CD14-positive monocyte (primary cell): ENCODE results near the gene COL15A1. TPM values are rescaled to one million over a fixed set of nuclear protein-coding genes. Genes with fewer than 3 reads are reported as not detected.

Experiments used
- DNase-seq, 3 donors: peaks; one replicate each; pipeline ENCODE4 v3.0.0-alpha.2; 2011 to 2022
- H2AFZ ChIP-seq: 2 replicates; pipeline ENCODE4 v1.6.0; 2012; ENCODE audit warnings: mild to moderate bottlenecking, low read depth, low read length, inconsistent platforms; ENCODE audit not compliant: insufficient read depth, poor library complexity, severe bottlenecking
- H3K27ac ChIP-seq, 2 donors: 1 replicate in 1 of 2; 2 replicates in 1 of 2; pipeline ENCODE4 v1.5.1; 2012 to 2013; ENCODE audit warnings: low read length in 2 of 2, control low read depth in 1 of 2, inconsistent platforms in 1 of 2, low read depth in 1 of 2, mild to moderate bottlenecking in 1 of 2
- H3K27me3 ChIP-seq, 2 donors: one replicate each; pipeline versions ENCODE4 v1.6.0 to v1.6.1; 2011 to 2013; ENCODE audit warnings: low read length in 2 of 2; ENCODE audit not compliant: control insufficient read depth in 2 of 2, insufficient read depth in 2 of 2
- H3K36me3 ChIP-seq, 2 donors: replicated peaks in 1 of 2; 1 replicate in 1 of 2; 2 replicates in 1 of 2; pipeline versions ENCODE4 v1.5.1 to v1.6.1; 2012 to 2013; ENCODE audit warnings: low read length in 2 of 2, control low read depth in 1 of 2, inconsistent platforms in 1 of 2, mild to moderate bottlenecking in 1 of 2; ENCODE audit not compliant: insufficient read depth in 2 of 2, control insufficient read depth in 1 of 2
- H3K4me1 ChIP-seq, 2 donors: 1 replicate in 1 of 2; 2 replicates in 1 of 2; pipeline versions ENCODE4 v1.5.1 to v1.6.1; 2012 to 2013; ENCODE audit warnings: low read length in 2 of 2, control low read depth in 1 of 2, inconsistent platforms in 1 of 2, mild to moderate bottlenecking in 1 of 2, moderate library complexity in 1 of 2; ENCODE audit not compliant: insufficient read depth in 2 of 2, control insufficient read depth in 1 of 2
- H3K4me2 ChIP-seq: replicated peaks from 2 replicates; pipeline ENCODE3; 2012; ENCODE audit warnings: low read length, moderate library complexity, mild to moderate bottlenecking; ENCODE audit not compliant: poor library complexity, severe bottlenecking; ENCODE audit errors: extremely low read depth
- H3K4me3 ChIP-seq, 3 experiments: fragments of 200-600 bp in 1 of 3; sonication (generic) in 1 of 3; replicated peaks in 1 of 3; 1 replicate in 2 of 3; 2 replicates in 1 of 3; pipeline ENCODE4 v1.5.1; 2011 to 2013; ENCODE audit warnings: low read length in 3 of 3, mild to moderate bottlenecking in 3 of 3, control low read depth in 2 of 3, low read depth in 2 of 3, inconsistent platforms in 1 of 3, moderate library complexity in 1 of 3
- H3K79me2 ChIP-seq: 2 replicates; pipeline ENCODE4 v1.6.0; 2012; ENCODE audit warnings: mild to moderate bottlenecking, control low read depth, inconsistent platforms, low read length, moderate library complexity; ENCODE audit not compliant: insufficient read depth
- H3K9ac ChIP-seq: 2 replicates; pipeline ENCODE4 v1.6.0; 2017; ENCODE audit warnings: low read length, mild to moderate bottlenecking; ENCODE audit not compliant: insufficient read depth, poor library complexity, severe bottlenecking
- H3K9me3 ChIP-seq, 2 donors: replicated peaks in 1 of 2; 1 replicate in 1 of 2; 2 replicates in 1 of 2; pipeline versions ENCODE4 v1.5.1 to v1.6.1; 2012 to 2013; ENCODE audit warnings: low read length in 2 of 2, control low read depth in 1 of 2; ENCODE audit not compliant: control insufficient read depth in 1 of 2, insufficient read depth in 1 of 2
- H4K20me1 ChIP-seq: 2 replicates; pipeline ENCODE4 v1.6.0; 2012; ENCODE audit warnings: mild to moderate bottlenecking, low read length, control low read depth, moderate library complexity; ENCODE audit not compliant: insufficient read depth
- H3K27ac Mint-ChIP-seq, 7 donors: one replicate each; pipeline ENCODE4 v1.8.0; 2020; ENCODE audit warnings: mild to moderate bottlenecking in 7 of 7, mixed read lengths in 7 of 7, moderate library complexity in 6 of 7, inconsistent platforms in 2 of 7
- H3K27me3 Mint-ChIP-seq, 3 donors: one replicate each; pipeline ENCODE4 v1.8.0; 2021 to 2022; ENCODE audit warnings: low read depth in 3 of 3, mild to moderate bottlenecking in 3 of 3, mixed read lengths in 3 of 3, moderate library complexity in 3 of 3, inconsistent platforms in 1 of 3
- H3K36me3 Mint-ChIP-seq, 2 donors: one replicate each; pipeline ENCODE4 v1.8.0; 2020; ENCODE audit warnings: mixed read lengths in 2 of 2, inconsistent platforms in 1 of 2, mild to moderate bottlenecking in 1 of 2
- H3K4me1 Mint-ChIP-seq: one replicate; pipeline ENCODE4 v1.8.0; 2020; ENCODE audit warnings: mild to moderate bottlenecking, mixed read lengths
- H3K4me3 Mint-ChIP-seq, 2 donors: one replicate each; pipeline ENCODE4 v1.8.0; 2020; ENCODE audit warnings: mild to moderate bottlenecking in 2 of 2, mixed read lengths in 2 of 2, moderate library complexity in 1 of 2
- H3K9me3 Mint-ChIP-seq, 7 donors: one replicate each; pipeline ENCODE4 v1.8.0; 2020 to 2022; ENCODE audit warnings: mixed read lengths in 7 of 7, mild to moderate bottlenecking in 6 of 7, moderate library complexity in 6 of 7, inconsistent platforms in 2 of 7
- CTCF ChIP-seq: fragments of 200-600 bp; IDR thresholded peaks from one replicate; pipeline ENCODE4 v1.8.0; 2022; ENCODE audit warnings: antibody characterized with exemption, mild to moderate bottlenecking
- WGBS: methylation state at CpG from one replicate; pipeline ENCODE4 v1.1.5; 2013; ENCODE audit warnings: missing lambda C conversion rate; ENCODE audit not compliant: insufficient coverage; 5-methylcytosine and 5-hydroxymethylcytosine counted together
- intact Hi-C, 2 donors: fragments of 100-400 bp; cut with micrococcal nuclease; formaldehyde crosslinking; loops; one replicate each; pipeline versions ENCODE4 v1.15.0 to v1.15.1; 2023
- polyA plus RNA-seq, 3 donors: library from polyadenylated mRNA; depleted of rRNA in 1 of 3; unstranded in 2 of 3; stranded (reverse) in 1 of 3; fragments of 300-500 nt in 2 of 3; fragments of >200 nt in 1 of 3; fragmentation: Illumina TruSeq in 2 of 3; gene quantifications; 1 replicate in 2 of 3; 2 replicates in 1 of 3; pipeline ENCODE4 v1.2.3, GENCODE V29; 2012 to 2021

COL15A1 gene
- polyA plus RNA-seq, 3 donors = 0.03 to 0.14 (median 0.11) TPM

- H3K36me3 Mint-ChIP-seq = no peaks in the 10 kb centered on the region
- Histone ChIP-seq H3K4me2 (no peak overlapping the region), H3K36me3 (no peaks in the 10 kb centered on the region), H3K79me2 (no peaks in the 10 kb centered on the region), H3K9ac (no peak overlapping the region), H3K9me3 (peaks cover 0 to 7% of the 10 kb centered on the region in 2 donors), H3K4me3 (no peak overlapping the region), H4K20me1 (no peaks in the 10 kb centered on the region), H3K27ac (no peak overlapping the region), H3K27me3 (no peaks in the 10 kb centered on the region), H2AFZ (no peak overlapping the region), H3K4me1 (no peaks in the 10 kb centered on the region)
- no peaks in the 10 kb centered on the region for H3K4me1 Mint-ChIP-seq
- H3K4me3 Mint-ChIP-seq = no peak overlapping the region
- 88% methylated on average over 5 of the region's 7 CpGs for whole genome bisulfite sequencing
- H3K27ac Mint-ChIP-seq = no peak overlapping the region
- intact Hi-C loops = no loop called here
- peaks cover 3 to 6% (median 3%) of the 10 kb centered on the region in 3 donors for H3K27me3 Mint-ChIP-seq
- peaks cover 0 to 4% (median 3%) of the 10 kb centered on the region in 7 donors for H3K9me3 Mint-ChIP-seq
- no peak for TF ChIP-seq CTCF
- no peak for DNase-seq
Observed at GRCh38 chr9:98962181-98962560, 18.5 kb downstream of the COL15A1 start.

GRCh38 chr9:98962861-98963260, 19.2 kb downstream of the COL15A1 start:
- no peak overlapping the region for H3K4me3 ChIP-seq
- no peak overlapping the region for H3K27ac Mint-ChIP-seq
- H3K79me2 ChIP-seq = no peaks in the 10 kb centered on the region
- H4K20me1 ChIP-seq = no peaks in the 10 kb centered on the region
- no peak overlapping the region for H3K9ac ChIP-seq
- H3K36me3 ChIP-seq = no peaks in the 10 kb centered on the region
- peaks cover 3 to 6% (median 3%) of the 10 kb centered on the region in 3 donors for H3K27me3 Mint-ChIP-seq
- H3K4me1 Mint-ChIP-seq = no peaks in the 10 kb centered on the region
- no peaks in the 10 kb centered on the region for H3K4me1 ChIP-seq
- no peaks in the 10 kb centered on the region for H3K27me3 ChIP-seq
- DNase-seq = no peak
- 97% methylated on average over 4 of the region's 5 CpGs for WGBS
- no peak overlapping the region for H3K4me3 Mint-ChIP-seq
- H3K36me3 Mint-ChIP-seq = no peaks in the 10 kb centered on the region
- peaks cover 0 to 2% (median 0%) of the 10 kb centered on the region in 7 donors for H3K9me3 Mint-ChIP-seq
- H3K4me2 ChIP-seq = no peak overlapping the region
- intact Hi-C loops = no loop called here
- no peak overlapping the region for H3K27ac ChIP-seq
- no peak for TF ChIP-seq CTCF
- no peak overlapping the region for H2AFZ ChIP-seq
- H3K9me3 ChIP-seq = peaks cover 0 to under 1% of the 10 kb centered on the region in 2 donors
